HCT116 (cell line): Measurements from ENCODE around the gene TMEM38B. TPM values are rescaled to one million over a fixed set of nuclear protein-coding genes. Genes with fewer than 3 reads are reported as not detected.

Experiments
- ATAC-seq: fragments of 200-7000 bp; cut with Tn5 transposase; 2 replicates; pipeline ENCODE4 v1.9.1; 2020; ENCODE audit warnings: mild to moderate bottlenecking, moderate library complexity
- BruUV-seq: library from RNA; stranded (reverse); fragments of 400-500 nt; replicated peaks from 2 replicates; lab custom pipeline; 2021; lab: Mats Ljungman, UMichigan
- CTCF ChIA-PET: fragments of 300-600 bp; sonication (Branson Sonifier 250); formaldehyde crosslinking; loops from one replicate; lab custom pipeline; 2021; ENCODE audit warnings: antibody characterized with exemption; lab: Charles Lee
- POLR2A ChIA-PET: fragments of 300-600, 350-600 bp; sonication (Branson Sonifier 250); formaldehyde crosslinking; loops from one replicate; lab custom pipeline; 2021; ENCODE audit warnings: antibody characterized with exemption; lab: Charles Lee
- RAD21 ChIA-PET, 2 experiments: fragments of 300-600 bp; sonication (Branson Sonifier 250); formaldehyde crosslinking; loops; one replicate each; lab custom pipeline; 2023; ENCODE audit warnings: low total read pairs in 2 of 2; ENCODE audit not compliant: uncharacterized antibody in 2 of 2, unreplicated experiment in 2 of 2, low non-redundant PET in 1 of 2; lab: Charles Lee
- DNase-seq: peaks from one replicate; pipeline ENCODE4 v3.0.0-alpha.2; 2010; ENCODE audit warnings: low read depth, low spot score
- H2AFZ ChIP-seq: fragments of 200-600 bp; shearing (Covaris generic), sonication (generic); 2 replicates; pipeline ENCODE4 v1.6.1; 2017; ENCODE audit warnings: low read depth, mixed run types, mixed read lengths, antibody characterized with exemption, low read length; ENCODE audit not compliant: poor library complexity, severe bottlenecking
- H3K27ac ChIP-seq: 2 replicates; pipeline ENCODE4 v1.5.1; 2012; ENCODE audit warnings: low read depth, low read length
- H3K27me3 ChIP-seq: fragments of 200-600 bp; sonication (generic); 2 replicates; pipeline ENCODE4 v1.6.1; 2016; ENCODE audit warnings: mixed run types, low read length, mixed read lengths; ENCODE audit not compliant: insufficient read depth
- H3K36me3 ChIP-seq, 2 experiments: fragments of 200-500 bp in 1 of 2; fragments of 200-600 bp in 1 of 2; sonication (Bioruptor generic) in 1 of 2; sonication (generic) in 1 of 2; 2 replicates each; pipeline versions ENCODE4 v1.5.1 to v1.6.1; 2014 to 2016; ENCODE audit warnings: low read length in 2 of 2, inconsistent platforms in 1 of 2, mixed read lengths in 1 of 2, mixed run types in 1 of 2; ENCODE audit not compliant: insufficient read depth in 2 of 2, control insufficient read depth in 1 of 2
- H3K4me1 ChIP-seq, 2 experiments: fragments of 200-600 bp in 1 of 2; sonication (generic) in 1 of 2; 2 replicates each; pipeline versions ENCODE4 v1.5.1 to v1.6.1; 2012 to 2017; ENCODE audit warnings: low read length in 2 of 2, inconsistent platforms in 1 of 2, mild to moderate bottlenecking in 1 of 2, mixed read lengths in 1 of 2, mixed run types in 1 of 2, moderate library complexity in 1 of 2; ENCODE audit not compliant: insufficient read depth in 2 of 2, control insufficient read depth in 1 of 2
- H3K4me2 ChIP-seq: fragments of 200-600 bp; sonication (generic); 2 replicates; pipeline ENCODE4 v1.6.1; 2017; ENCODE audit warnings: mixed run types, low read length, mixed read lengths
- H3K4me3 ChIP-seq, 2 experiments: fragments of 200-600 bp in 1 of 2; sonication (generic) in 1 of 2; replicated peaks in 1 of 2; 2 replicates each; pipeline ENCODE4 v1.5.1; 2011 to 2016; ENCODE audit warnings: low read length in 2 of 2, control low read depth in 1 of 2, low read depth in 1 of 2, mild to moderate bottlenecking in 1 of 2, mixed read lengths in 1 of 2, mixed run types in 1 of 2
- H3K79me2 ChIP-seq: fragments of 200-600 bp; sonication (generic); 2 replicates; pipeline ENCODE4 v1.6.1; 2017; ENCODE audit warnings: mild to moderate bottlenecking, mixed run types, low read length, moderate library complexity, mixed read lengths; ENCODE audit not compliant: insufficient read depth
- H3K9ac ChIP-seq: fragments of 200-600 bp; sonication (generic); 2 replicates; pipeline ENCODE4 v1.6.1; 2016; ENCODE audit warnings: low read length, mixed read lengths
- H3K9me2 ChIP-seq: fragments of 200-600 bp; sonication (generic), shearing (Covaris generic); 2 replicates; pipeline ENCODE4 v1.6.1; 2017; ENCODE audit warnings: mixed run types, mild to moderate bottlenecking, moderate library complexity; ENCODE audit not compliant: insufficient read depth
- H3K9me3 ChIP-seq, 2 experiments: fragments of 200-500 bp in 1 of 2; fragments of 200-600 bp in 1 of 2; sonication (Bioruptor generic) in 1 of 2; sonication (generic) in 1 of 2; 2 replicates each; pipeline ENCODE4 v1.6.1; 2014 to 2017; ENCODE audit warnings: low read length in 2 of 2, mixed read lengths in 2 of 2, inconsistent platforms in 1 of 2, low read depth in 1 of 2, mild to moderate bottlenecking in 1 of 2, mixed run types in 1 of 2, moderate library complexity in 1 of 2; ENCODE audit not compliant: control insufficient read depth in 1 of 2, insufficient read depth in 1 of 2
- H4K20me1 ChIP-seq: fragments of 200-600 bp; sonication (generic), shearing (Covaris generic); 2 replicates; pipeline ENCODE4 v1.6.1; 2017; ENCODE audit warnings: mixed run types, mild to moderate bottlenecking, moderate library complexity; ENCODE audit not compliant: insufficient read depth
- CBX3 ChIP-seq: IDR thresholded peaks from 2 replicates; pipeline ENCODE4 v1.6.1; 2012; ENCODE audit warnings: low read depth
- CEBPB ChIP-seq: IDR thresholded peaks from 2 replicates; pipeline ENCODE4 v1.6.1; 2012; ENCODE audit warnings: low read depth
- ELF1 ChIP-seq: IDR thresholded peaks from 2 replicates; pipeline ENCODE4 v1.6.1; 2012; ENCODE audit warnings: low read depth, borderline replicate concordance
- FOSL1 ChIP-seq: IDR thresholded peaks from 2 replicates; pipeline ENCODE4 v1.6.1; 2012; ENCODE audit warnings: low read depth
- JUND ChIP-seq: IDR thresholded peaks from 2 replicates; pipeline ENCODE4 v1.6.1; 2012
- POLR2A ChIP-seq: IDR thresholded peaks from 2 replicates; pipeline ENCODE4 v1.7.0; 2011; ENCODE audit warnings: borderline replicate concordance; ENCODE audit not compliant: insufficient read depth, insufficient read length; ENCODE audit errors: extremely low read depth
- SIN3A ChIP-seq: IDR thresholded peaks from 2 replicates; pipeline ENCODE4 v1.6.1; 2012; ENCODE audit warnings: low read depth
- ZFX ChIP-seq: fragments of 450-650 bp; IDR thresholded peaks from 2 replicates; pipeline ENCODE4 v1.6.1; 2017
- intact Hi-C: fragments of 100-400 bp; cut with micrococcal nuclease; formaldehyde crosslinking; loops from 2 replicates; pipeline ENCODE4 v1.10.0; 2022
- total RNA-seq: library from RNA; stranded (reverse); gene quantifications from one replicate; pipeline ENCODE4 v1.2.1, GENCODE V29; 2021; ENCODE audit not compliant: unreplicated experiment
- TF ChIP-seq, protein P1 (sequence below): IDR thresholded peaks from 2 replicates; pipeline ENCODE4 v1.6.1; 2011; ENCODE audit warnings: mild to moderate bottlenecking, low read length, moderate library complexity; ENCODE audit not compliant: insufficient replicate concordance; ENCODE audit errors: extremely low read depth
- TF ChIP-seq, protein P2 (sequence below): IDR thresholded peaks from 2 replicates; pipeline ENCODE4 v1.6.1; 2012; ENCODE audit warnings: low read depth

TMEM38B gene
- total RNA-seq, 1 experiment from 2014 or later = 24.5 TPM

DNA sequence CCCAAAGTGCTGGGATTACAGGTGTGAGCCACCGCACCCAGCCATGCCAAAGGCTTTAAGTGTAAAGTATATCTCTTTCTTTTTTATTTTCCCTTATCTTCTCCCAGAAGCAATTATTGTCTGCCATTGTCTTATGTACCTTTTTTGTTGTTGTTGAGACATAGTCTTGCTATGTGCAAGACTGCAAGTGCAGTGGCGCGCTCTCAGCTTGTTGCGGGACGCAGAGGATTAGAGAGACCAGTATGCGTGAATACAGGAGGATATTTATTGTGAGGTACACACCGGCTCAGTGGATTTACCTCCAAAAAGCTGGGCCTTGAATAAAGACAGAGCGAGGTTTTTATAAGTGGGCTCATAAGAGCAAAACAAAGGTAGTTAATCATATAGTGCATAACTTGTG is 11.8 kb downstream of the TMEM38B start:
- H2AFZ ChIP-seq = no peak overlapping the region
- RAD21 ChIA-PET = no interaction called here
- TF ChIP-seq, protein P1, sequence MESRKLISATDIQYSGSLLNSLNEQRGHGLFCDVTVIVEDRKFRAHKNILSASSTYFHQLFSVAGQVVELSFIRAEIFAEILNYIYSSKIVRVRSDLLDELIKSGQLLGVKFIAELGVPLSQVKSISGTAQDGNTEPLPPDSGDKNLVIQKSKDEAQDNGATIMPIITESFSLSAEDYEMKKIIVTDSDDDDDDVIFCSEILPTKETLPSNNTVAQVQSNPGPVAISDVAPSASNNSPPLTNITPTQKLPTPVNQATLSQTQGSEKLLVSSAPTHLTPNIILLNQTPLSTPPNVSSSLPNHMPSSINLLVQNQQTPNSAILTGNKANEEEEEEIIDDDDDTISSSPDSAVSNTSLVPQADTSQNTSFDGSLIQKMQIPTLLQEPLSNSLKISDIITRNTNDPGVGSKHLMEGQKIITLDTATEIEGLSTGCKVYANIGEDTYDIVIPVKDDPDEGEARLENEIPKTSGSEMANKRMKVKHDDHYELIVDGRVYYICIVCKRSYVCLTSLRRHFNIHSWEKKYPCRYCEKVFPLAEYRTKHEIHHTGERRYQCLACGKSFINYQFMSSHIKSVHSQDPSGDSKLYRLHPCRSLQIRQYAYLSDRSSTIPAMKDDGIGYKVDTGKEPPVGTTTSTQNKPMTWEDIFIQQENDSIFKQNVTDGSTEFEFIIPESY = no peak
- TF ChIP-seq ELF1 = no peak
- TF ChIP-seq CBX3 = no peak
- no peak for TF ChIP-seq SIN3A
- TF ChIP-seq CEBPB = no peak
- TF ChIP-seq, protein P2, sequence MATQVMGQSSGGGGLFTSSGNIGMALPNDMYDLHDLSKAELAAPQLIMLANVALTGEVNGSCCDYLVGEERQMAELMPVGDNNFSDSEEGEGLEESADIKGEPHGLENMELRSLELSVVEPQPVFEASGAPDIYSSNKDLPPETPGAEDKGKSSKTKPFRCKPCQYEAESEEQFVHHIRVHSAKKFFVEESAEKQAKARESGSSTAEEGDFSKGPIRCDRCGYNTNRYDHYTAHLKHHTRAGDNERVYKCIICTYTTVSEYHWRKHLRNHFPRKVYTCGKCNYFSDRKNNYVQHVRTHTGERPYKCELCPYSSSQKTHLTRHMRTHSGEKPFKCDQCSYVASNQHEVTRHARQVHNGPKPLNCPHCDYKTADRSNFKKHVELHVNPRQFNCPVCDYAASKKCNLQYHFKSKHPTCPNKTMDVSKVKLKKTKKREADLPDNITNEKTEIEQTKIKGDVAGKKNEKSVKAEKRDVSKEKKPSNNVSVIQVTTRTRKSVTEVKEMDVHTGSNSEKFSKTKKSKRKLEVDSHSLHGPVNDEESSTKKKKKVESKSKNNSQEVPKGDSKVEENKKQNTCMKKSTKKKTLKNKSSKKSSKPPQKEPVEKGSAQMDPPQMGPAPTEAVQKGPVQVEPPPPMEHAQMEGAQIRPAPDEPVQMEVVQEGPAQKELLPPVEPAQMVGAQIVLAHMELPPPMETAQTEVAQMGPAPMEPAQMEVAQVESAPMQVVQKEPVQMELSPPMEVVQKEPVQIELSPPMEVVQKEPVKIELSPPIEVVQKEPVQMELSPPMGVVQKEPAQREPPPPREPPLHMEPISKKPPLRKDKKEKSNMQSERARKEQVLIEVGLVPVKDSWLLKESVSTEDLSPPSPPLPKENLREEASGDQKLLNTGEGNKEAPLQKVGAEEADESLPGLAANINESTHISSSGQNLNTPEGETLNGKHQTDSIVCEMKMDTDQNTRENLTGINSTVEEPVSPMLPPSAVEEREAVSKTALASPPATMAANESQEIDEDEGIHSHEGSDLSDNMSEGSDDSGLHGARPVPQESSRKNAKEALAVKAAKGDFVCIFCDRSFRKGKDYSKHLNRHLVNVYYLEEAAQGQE = no peak
- no peak for TF ChIP-seq ZFX
- no peak for TF ChIP-seq FOSL1
- TF ChIP-seq JUND = no peak
- TF ChIP-seq POLR2A = no peak
- TF ChIP-seq, all 23 proteins: peak for 0
- no peaks in the 10 kb centered on the region for H3K9me2 ChIP-seq
- H3K9ac ChIP-seq = no peak overlapping the region
- H3K36me3 ChIP-seq = 0 out of 4 replicates have a peak, but pooled peaks cover 0 to 5% of the 10 kb centered on the region in 2 experiments
- H3K4me3 ChIP-seq = no peak overlapping the region
- H3K79me2 ChIP-seq = peaks cover 8% of the 10 kb centered on the region
- BruUV-seq = no TSS peak
- no peaks in the 10 kb centered on the region for H3K9me3 ChIP-seq
- intact Hi-C loops = no loop called here
- no peaks in the 10 kb centered on the region for H4K20me1 ChIP-seq
- no peak for DNase-seq
- ChIA-PET POLR2A (no interaction called here), CTCF (interaction anchor here (3.3 kb wide), 1 partner anchor 12 kb away, joined by 10 read pairs; no protein-coding TSS in a partner anchor)
- no peaks in the 10 kb centered on the region for H3K27me3 ChIP-seq
- no peak for ATAC-seq
- peaks cover 0 to 6% of the 10 kb centered on the region in 2 experiments; a peak in 1 of 4 replicates for H3K4me1 ChIP-seq
- H3K4me2 ChIP-seq = no peak overlapping the region
- H3K27ac ChIP-seq = no peak overlapping the region
